Caco-2 (cell line): ENCODE measurements around the gene SH3BP5. TPM values are rescaled to one million over a fixed set of nuclear protein-coding genes. Genes with fewer than 3 reads are reported as not detected.

Experiments
- BruUV-seq: library from RNA; stranded (reverse); fragments of 400-500 nt; replicated peaks from 2 replicates; lab custom pipeline; 2021; lab: Mats Ljungman, UMichigan
- CTCF ChIA-PET: fragments of 300-600 bp; sonication (Branson Sonifier 250); formaldehyde crosslinking; loops from one replicate; lab custom pipeline; 2022; ENCODE audit warnings: antibody characterized with exemption; lab: Charles Lee
- POLR2A ChIA-PET: fragments of 300-600 bp; sonication (Branson Sonifier 250); formaldehyde crosslinking; loops from one replicate; lab custom pipeline; 2022; ENCODE audit warnings: antibody characterized with exemption; lab: Charles Lee
- DNase-seq, 2 experiments: peaks; one replicate each; pipeline versions ENCODE4 v3.0.0 to v3.0.0-alpha.2; 2020 to 2022
- H3K27me3 ChIP-seq: replicated peaks from 2 replicates; pipeline ENCODE4 v1.6.0; 2011; ENCODE audit warnings: low read length; ENCODE audit not compliant: control insufficient read depth, insufficient read depth
- H3K36me3 ChIP-seq: 2 replicates; pipeline ENCODE4 v1.5.1; 2011; ENCODE audit warnings: low read length; ENCODE audit not compliant: control insufficient read depth, insufficient read depth
- H3K4me1 ChIP-seq: fragments of 250-450 bp; sonication (Bioruptor Pico); 2 replicates; pipeline ENCODE4 v1.5.1; 2020; ENCODE audit warnings: mild to moderate bottlenecking
- H3K4me3 ChIP-seq: 2 replicates; pipeline ENCODE4 v1.5.1; 2011; ENCODE audit warnings: low read depth, mild to moderate bottlenecking, control low read depth, low read length
- H3K9me3 ChIP-seq: fragments of 250-450 bp; sonication (Bioruptor Pico); 2 replicates; pipeline ENCODE4 v1.5.1; 2020; ENCODE audit warnings: mild to moderate bottlenecking, moderate library complexity
- H3K27ac Mint-ChIP-seq: one replicate; pipeline ENCODE4 v1.8.0; 2022; ENCODE audit warnings: mixed read lengths; ENCODE audit not compliant: unreplicated experiment
- H3K27me3 Mint-ChIP-seq: one replicate; pipeline ENCODE4 v1.8.0; 2022; ENCODE audit warnings: mixed read lengths; ENCODE audit not compliant: insufficient read depth, unreplicated experiment
- H3K36me3 Mint-ChIP-seq: one replicate; pipeline ENCODE4 v1.8.0; 2022; ENCODE audit warnings: mild to moderate bottlenecking, mixed read lengths; ENCODE audit not compliant: insufficient read depth, unreplicated experiment
- H3K4me1 Mint-ChIP-seq: one replicate; pipeline ENCODE4 v1.8.0; 2022; ENCODE audit warnings: low read depth, mixed read lengths; ENCODE audit not compliant: unreplicated experiment
- H3K4me3 Mint-ChIP-seq: one replicate; pipeline ENCODE4 v1.8.0; 2022; ENCODE audit warnings: mild to moderate bottlenecking, moderate library complexity, mixed read lengths; ENCODE audit not compliant: unreplicated experiment
- H3K9me3 Mint-ChIP-seq: one replicate; pipeline ENCODE4 v1.8.0; 2022; ENCODE audit warnings: mixed read lengths; ENCODE audit not compliant: unreplicated experiment
- CTCF ChIP-seq, 2 experiments: fragments of 200-600 bp in 1 of 2; IDR thresholded peaks; 1 replicate in 1 of 2; 2 replicates in 1 of 2; pipeline versions ENCODE4 v1.5.1 to v1.8.0; 2011 to 2022; ENCODE audit warnings: antibody characterized with exemption in 1 of 2, control low read depth in 1 of 2, inconsistent platforms in 1 of 2, low read depth in 1 of 2, low read length in 1 of 2, mild to moderate bottlenecking in 1 of 2, moderate library complexity in 1 of 2; ENCODE audit not compliant: insufficient read depth in 1 of 2, severe bottlenecking in 1 of 2, unreplicated experiment in 1 of 2
- intact Hi-C: fragments of 100-400 bp; cut with micrococcal nuclease; formaldehyde crosslinking; loops from one replicate; pipeline ENCODE4 v1.10.0; 2022; ENCODE audit not compliant: unreplicated experiment
- total RNA-seq: library from RNA; stranded (reverse); gene quantifications from 2 replicates; pipeline ENCODE4 v1.2.3, GENCODE V29; 2022

SH3BP5 gene
- total RNA-seq, 1 experiment from 2014 or later = 26.1 TPM

- BruUV-seq = no TSS peak
- no peak for DNase-seq
- Mint-ChIP-seq H3K27me3 (no peaks in the 10 kb centered on the region), H3K36me3 (no peaks in the 10 kb centered on the region), H3K4me1 (peaks cover 8% of the 10 kb centered on the region), H3K9me3 (no peaks in the 10 kb centered on the region), H3K4me3 (no peak overlapping the region), H3K27ac (no peak overlapping the region)
- Histone ChIP-seq H3K27me3 (no peaks in the 10 kb centered on the region), H3K4me1 (no peaks in the 10 kb centered on the region; the same call in 1 of the 2 replicates), H3K4me3 (no peak overlapping the region), H3K36me3 (no peaks in the 10 kb centered on the region), H3K9me3 (peaks cover 7% of the 10 kb centered on the region; the same call in 1 of the 2 replicates)
- ChIA-PET CTCF (no interaction called here), POLR2A (no interaction called here)
- intact Hi-C loops = no loop called here
- no peak for TF ChIP-seq CTCF (IDR thresholded peaks at IDR 0.05; ENCODE audit: insufficient read depth in 1 of 2, low read depth in 1 of 2, low read length in 1 of 2, severe bottlenecking in 1 of 2, unreplicated experiment in 1 of 2)
Observed at GRCh38 chr3:15356176-15356575, 23.8 kb upstream of the SH3BP5 start.

GRCh38 chr3:15355086-15355485 is 22.7 kb upstream of the SH3BP5 start:
- peaks cover 8% of the 10 kb centered on the region for H3K4me1 Mint-ChIP-seq
- CTCF ChIA-PET = no interaction called here

GRCh38 chr3:15354485-15354884 is 22.1 kb upstream of the SH3BP5 start:
- no peaks in the 10 kb centered on the region for H3K27me3 Mint-ChIP-seq
- DNase-seq = no peak
- no peak overlapping the region for H3K27ac Mint-ChIP-seq
- no peak for TF ChIP-seq CTCF (IDR thresholded peaks at IDR 0.05; ENCODE audit: insufficient read depth in 1 of 2, low read depth in 1 of 2, low read length in 1 of 2, severe bottlenecking in 1 of 2, unreplicated experiment in 1 of 2)
- POLR2A ChIA-PET = no interaction called here
- Histone ChIP-seq H3K9me3 (peaks cover 10% of the 10 kb centered on the region; the same call in 1 of the 2 replicates), H3K4me3 (no peak overlapping the region), H3K27me3 (no peaks in the 10 kb centered on the region), H3K36me3 (no peaks in the 10 kb centered on the region), H3K4me1 (no peaks in the 10 kb centered on the region; the same call in 1 of the 2 replicates)
- peaks cover 8% of the 10 kb centered on the region for H3K4me1 Mint-ChIP-seq
- BruUV-seq = no TSS peak
- no peaks in the 10 kb centered on the region for H3K36me3 Mint-ChIP-seq
- H3K4me3 Mint-ChIP-seq = no peak overlapping the region
- intact Hi-C loops = no loop called here
- CTCF ChIA-PET = no interaction called here
- peaks cover 10% of the 10 kb centered on the region for H3K9me3 Mint-ChIP-seq

More at GRCh38 chr3:15355086-15355485, 22.7 kb upstream of the SH3BP5 start:
- Mint-ChIP-seq H3K27me3 (no peaks in the 10 kb centered on the region), H3K9me3 (peaks cover 8% of the 10 kb centered on the region), H3K36me3 (no peaks in the 10 kb centered on the region), H3K4me3 (no peak overlapping the region), H3K27ac (no peak overlapping the region)
- BruUV-seq = no TSS peak
- H3K36me3 ChIP-seq = no peaks in the 10 kb centered on the region
- peaks cover 8% of the 10 kb centered on the region; the same call in 1 of the 2 replicates for H3K9me3 ChIP-seq
- no peaks in the 10 kb centered on the region for H3K27me3 ChIP-seq
- no peak for TF ChIP-seq CTCF (IDR thresholded peaks at IDR 0.05; ENCODE audit: insufficient read depth in 1 of 2, low read depth in 1 of 2, low read length in 1 of 2, severe bottlenecking in 1 of 2, unreplicated experiment in 1 of 2)
- POLR2A ChIA-PET = no interaction called here
- intact Hi-C loops = no loop called here
- no peak overlapping the region for H3K4me3 ChIP-seq
- no peak for DNase-seq
- H3K4me1 ChIP-seq = no peaks in the 10 kb centered on the region; the same call in 1 of the 2 replicates
